Fibroblast of lung (primary cell): ENCODE measurements around the gene TNC. TPM values are rescaled to one million over a fixed set of nuclear protein-coding genes. Genes with fewer than 3 reads are reported as not detected.

ENCODE experiments used
- DNase-seq, 2 donors: peaks; one replicate each; pipeline versions ENCODE4 v3.0.0 to v3.0.0-alpha.2; 2010; ENCODE audit warnings: low read depth in 2 of 2
- H2AFZ ChIP-seq: 2 replicates; pipeline ENCODE4 v1.5.1; 2012; ENCODE audit warnings: low read length, control low read depth, inconsistent platforms
- H3K27ac ChIP-seq: 2 replicates; pipeline ENCODE4 v1.5.1; 2011; ENCODE audit warnings: low read length, control low read depth; ENCODE audit not compliant: insufficient read depth
- H3K27me3 ChIP-seq: 2 replicates; pipeline ENCODE4 v1.5.1; 2011; ENCODE audit warnings: mild to moderate bottlenecking, low read length; ENCODE audit not compliant: control insufficient read depth, insufficient read depth
- H3K36me3 ChIP-seq: 2 replicates; pipeline ENCODE4 v1.5.1; 2011; ENCODE audit warnings: low read length; ENCODE audit not compliant: control insufficient read depth, insufficient read depth
- H3K4me1 ChIP-seq: 2 replicates; pipeline ENCODE4 v1.5.1; 2011; ENCODE audit warnings: low read length; ENCODE audit not compliant: control insufficient read depth, insufficient read depth; ENCODE audit errors: extremely low read depth
- H3K4me2 ChIP-seq: 2 replicates; pipeline ENCODE4 v1.5.1; 2011; ENCODE audit warnings: low read length, control low read depth; ENCODE audit not compliant: insufficient read depth; ENCODE audit errors: extremely low read depth
- H3K4me3 ChIP-seq, 4 experiments: fragments of 200-600 bp in 1 of 4; sonication (generic) in 1 of 4; replicated peaks in 1 of 4; 2 replicates each; pipeline ENCODE4 v1.5.1; 2011 to 2016; ENCODE audit warnings: low read length in 4 of 4, low read depth in 3 of 4, mild to moderate bottlenecking in 3 of 4, control low read depth in 2 of 4, inconsistent platforms in 1 of 4, mixed read lengths in 1 of 4; ENCODE audit not compliant: insufficient read depth in 1 of 4; ENCODE audit errors: control extremely low read depth in 1 of 4
- H3K79me2 ChIP-seq: 2 replicates; pipeline ENCODE4 v1.5.1; 2012; ENCODE audit warnings: mild to moderate bottlenecking, low read length, inconsistent platforms; ENCODE audit not compliant: control insufficient read depth, insufficient read depth
- H3K9ac ChIP-seq: 2 replicates; pipeline ENCODE4 v1.5.1; 2011; ENCODE audit warnings: mild to moderate bottlenecking, low read length, control low read depth; ENCODE audit not compliant: insufficient read depth
- H3K9me3 ChIP-seq: 2 replicates; pipeline ENCODE4 v1.5.1; 2012; ENCODE audit warnings: low read depth, low read length; ENCODE audit not compliant: control insufficient read depth, insufficient read depth
- H4K20me1 ChIP-seq: 2 replicates; pipeline ENCODE4 v1.5.1; 2011; ENCODE audit warnings: low read length; ENCODE audit not compliant: control insufficient read depth, insufficient read depth; ENCODE audit errors: extremely low read depth
- CTCF ChIP-seq, 2 donors: IDR thresholded peaks in 1 of 2; conservative IDR thresholded peaks in 1 of 2; 1 replicate in 1 of 2; 2 replicates in 1 of 2; pipeline ENCODE4 v1.5.1; 2011 to 2012; ENCODE audit warnings: low read length in 2 of 2, control low read depth in 1 of 2, inconsistent platforms in 1 of 2, low read depth in 1 of 2, mild to moderate bottlenecking in 1 of 2
- EZH2 ChIP-seq: IDR thresholded peaks from 2 replicates; pipeline ENCODE4 v1.5.1; 2012; ENCODE audit warnings: low read length, control low read depth, mild to moderate bottlenecking; ENCODE audit errors: missing control alignments
- polyA plus RNA-seq, 2 donors: library from polyadenylated mRNA; depleted of rRNA in 1 of 2; stranded (reverse) in 1 of 2; unstranded in 1 of 2; fragments of >200 nt; gene quantifications; 2 replicates each; pipeline ENCODE4 v1.2.1, GENCODE V29; 2011 to 2012; ENCODE audit warnings: missing spikeins in 1 of 2
- total RNA-seq: library from RNA; depleted of rRNA; stranded (reverse); fragments of >200 nt; gene quantifications from 2 replicates; pipeline ENCODE4 v1.2.1, GENCODE V29; 2014

The TNC gene
- total and polyA plus RNA-seq, 2 donors (not counting 1 experiment from before 2014, with no cell fraction given) = 227 to 560 TPM

GRCh38 chr9:115008536-115009270 is 109.3 kb downstream of the TNC start:
- TF ChIP-seq CTCF (conservative IDR thresholded peaks at IDR 0.05 in 1 of 2, IDR thresholded peaks at IDR 0.05 in 1 of 2; ENCODE audit: low read depth in 1 of 2, low read length in 2 of 2) (no peak), EZH2 (no peak)
- no peak overlapping the region for H2AFZ ChIP-seq
- no peaks in the 10 kb centered on the region for H3K79me2 ChIP-seq
- no peak overlapping the region for H3K4me3 ChIP-seq
- H3K36me3 ChIP-seq = no peaks in the 10 kb centered on the region
- peaks cover 5% of the 10 kb centered on the region for H3K4me1 ChIP-seq
- H3K9ac ChIP-seq = no peak overlapping the region
- no peaks in the 10 kb centered on the region for H3K9me3 ChIP-seq
- peaks cover 4% of the 10 kb centered on the region for H3K27me3 ChIP-seq
- no peaks in the 10 kb centered on the region for H4K20me1 ChIP-seq
- no peak overlapping the region for H3K4me2 ChIP-seq
- DNase-seq = peak; percentile 86 to 97
- H3K27ac ChIP-seq = no peak overlapping the region

GRCh38 chr9:115006660-115007059 is 111.3 kb downstream of the TNC start:
- DNase-seq = peak; percentile 76 to 98
- no peak for TF ChIP-seq CTCF (conservative IDR thresholded peaks at IDR 0.05 in 1 of 2, IDR thresholded peaks at IDR 0.05 in 1 of 2; ENCODE audit: low read depth in 1 of 2, low read length in 2 of 2)
- no peak for TF ChIP-seq EZH2
- Histone ChIP-seq H3K4me2 (no peak overlapping the region), H3K9ac (no peak overlapping the region), H3K79me2 (no peaks in the 10 kb centered on the region), H4K20me1 (no peaks in the 10 kb centered on the region), H3K27ac (no peak overlapping the region), H3K4me1 (peaks cover 5% of the 10 kb centered on the region), H3K36me3 (no peaks in the 10 kb centered on the region), H3K27me3 (peaks cover 4% of the 10 kb centered on the region), H2AFZ (no peak overlapping the region), H3K9me3 (no peaks in the 10 kb centered on the region), H3K4me3 (no peak overlapping the region)

- TF ChIP-seq EZH2 (no peak), CTCF (conservative IDR thresholded peaks at IDR 0.05 in 1 of 2, IDR thresholded peaks at IDR 0.05 in 1 of 2; ENCODE audit: low read depth in 1 of 2, low read length in 2 of 2) (no peak)
- Histone ChIP-seq H3K4me3 (no peak overlapping the region), H4K20me1 (no peaks in the 10 kb centered on the region), H3K36me3 (no peaks in the 10 kb centered on the region), H3K9me3 (no peaks in the 10 kb centered on the region), H3K4me2 (no peak overlapping the region), H3K4me1 (peaks cover 5% of the 10 kb centered on the region), H3K27me3 (peaks cover 4% of the 10 kb centered on the region), H3K27ac (no peak overlapping the region), H3K79me2 (no peaks in the 10 kb centered on the region), H3K9ac (no peak overlapping the region), H2AFZ (no peak overlapping the region)
- no peak for DNase-seq
Observed at GRCh38 chr9:115005322-115005721, 112.6 kb downstream of the TNC start.
